HEK293 (cell line): ENCODE measurements around the gene CDK19.
"Not testable (repeated sequence)": the region's sequence is repeated elsewhere in the genome, so short reads cannot be mapped to it uniquely, and the experiment has no call there.

Source experiments
- CTCF ChIA-PET: fragments of 350-600 bp; formaldehyde crosslinking; extraction: SDS; loops from one replicate; lab custom pipeline; 2021; ENCODE audit warnings: antibody characterized with exemption; lab: Yijun Ruan, JAX
- POLR2A ChIA-PET: fragments of 300-600 bp; formaldehyde crosslinking; extraction: SDS; loops from one replicate; lab custom pipeline; 2020; ENCODE audit warnings: antibody characterized with exemption, inconsistent platforms; lab: Yijun Ruan, JAX
- H3K27ac ChIP-seq: fragments of 200-500 bp; sonication (Bioruptor generic); 2 replicates; pipeline ENCODE4 v1.5.1; 2014; ENCODE audit warnings: low read depth, low read length, control low read depth, inconsistent platforms; ENCODE audit errors: extremely low read depth
- H3K36me3 ChIP-seq, 2 experiments: fragments of 200-500 bp in 1 of 2; sonication (Bioruptor generic) in 1 of 2; 1 replicate in 1 of 2; 2 replicates in 1 of 2; pipeline ENCODE4 v1.5.1; 2014 to 2017; ENCODE audit warnings: inconsistent platforms in 2 of 2, low read length in 2 of 2; ENCODE audit not compliant: control insufficient read depth in 2 of 2, insufficient read depth in 1 of 2
- H3K4me1 ChIP-seq: fragments of 200-500 bp; sonication (Bioruptor generic); 2 replicates; pipeline ENCODE4 v1.5.1; 2014; ENCODE audit warnings: mild to moderate bottlenecking, low read length, inconsistent platforms; ENCODE audit not compliant: control insufficient read depth, insufficient read depth
- H3K4me3 ChIP-seq: 2 replicates; pipeline ENCODE4 v1.5.1; 2011; ENCODE audit warnings: low read depth, mild to moderate bottlenecking, control low read depth, low read length, moderate library complexity
- H3K9me3 ChIP-seq: fragments of 200-500 bp; sonication (Bioruptor generic); 2 replicates; pipeline ENCODE4 v1.5.1; 2014; ENCODE audit warnings: low read depth, low read length, inconsistent platforms; ENCODE audit not compliant: control insufficient read depth, insufficient read depth
- GLI4 ChIP-seq: fragments of 450-650 bp; formaldehyde crosslinking; IDR thresholded peaks from 2 replicates; pipeline ENCODE4 v1.5.1; 2016; ENCODE audit warnings: missing biosample characterization, missing genetic modification characterization
- KLF7 ChIP-seq: fragments of 450-650 bp; formaldehyde crosslinking; IDR thresholded peaks from 2 replicates; pipeline ENCODE4 v1.5.1; 2016; ENCODE audit warnings: missing biosample characterization, missing genetic modification characterization, borderline replicate concordance
- OVOL3 ChIP-seq: fragments of 450-650 bp; formaldehyde crosslinking; IDR thresholded peaks from 2 replicates; pipeline ENCODE4 v1.5.1; 2016; ENCODE audit warnings: missing biosample characterization, missing genetic modification characterization
- ZNF157 ChIP-seq: fragments of 450-650 bp; formaldehyde crosslinking; IDR thresholded peaks from 2 replicates; pipeline ENCODE4 v1.5.1; 2016; ENCODE audit warnings: missing biosample characterization, missing genetic modification characterization
- ZNF19 ChIP-seq: fragments of 450-650 bp; formaldehyde crosslinking; IDR thresholded peaks from 2 replicates; pipeline ENCODE4; 2016; ENCODE audit warnings: missing biosample characterization, missing genetic modification characterization, low read depth
- ZNF223 ChIP-seq: fragments of 450-650 bp; formaldehyde crosslinking; IDR thresholded peaks from 2 replicates; pipeline ENCODE4 v1.5.1; 2016; ENCODE audit warnings: missing biosample characterization, missing genetic modification characterization
- ZNF23 ChIP-seq: fragments of 450-650 bp; formaldehyde crosslinking; IDR thresholded peaks from 2 replicates; pipeline ENCODE4 v1.5.1; 2016; ENCODE audit warnings: missing biosample characterization, missing genetic modification characterization, borderline replicate concordance
- ZNF239 ChIP-seq: fragments of 450-650 bp; formaldehyde crosslinking; IDR thresholded peaks from 2 replicates; pipeline ENCODE4 v1.5.1; 2016; ENCODE audit warnings: missing biosample characterization, missing genetic modification characterization
- ZNF416 ChIP-seq: fragments of 450-650 bp; formaldehyde crosslinking; IDR thresholded peaks from 2 replicates; pipeline ENCODE4 v1.5.1; 2016; ENCODE audit warnings: missing biosample characterization, missing genetic modification characterization
- ZNF501 ChIP-seq: fragments of 450-650 bp; formaldehyde crosslinking; IDR thresholded peaks from 2 replicates; pipeline ENCODE4 v1.5.1; 2016; ENCODE audit warnings: missing biosample characterization, missing genetic modification characterization
- ZSCAN30 ChIP-seq: fragments of 450-650 bp; IDR thresholded peaks from 2 replicates; pipeline ENCODE4 v1.5.1; 2018; ENCODE audit warnings: missing biosample characterization, mild to moderate bottlenecking, missing genetic modification characterization, moderate library complexity
- TF ChIP-seq, protein P1 (sequence below): fragments of 450-650 bp; formaldehyde crosslinking; IDR thresholded peaks from 2 replicates; pipeline ENCODE4 v1.5.1; 2016; ENCODE audit warnings: missing biosample characterization, missing genetic modification characterization
- TF ChIP-seq, protein P2 (sequence below): fragments of 450-650 bp; formaldehyde crosslinking; IDR thresholded peaks from 2 replicates; pipeline ENCODE4 v1.5.1; 2016; ENCODE audit warnings: missing biosample characterization, missing genetic modification characterization
- TF ChIP-seq, protein P3 (sequence below): fragments of 450-650 bp; formaldehyde crosslinking; IDR thresholded peaks from 2 replicates; pipeline ENCODE4 v1.5.1; 2017; ENCODE audit warnings: missing biosample characterization, missing genetic modification characterization
- TF ChIP-seq, protein P4 (sequence below): sonication (generic); formaldehyde crosslinking; IDR thresholded peaks from 2 replicates; pipeline ENCODE4 v1.8.1; 2022; ENCODE audit warnings: mild to moderate bottlenecking, moderate library complexity, missing genetic modification reagents

Gene CDK19

DNA sequence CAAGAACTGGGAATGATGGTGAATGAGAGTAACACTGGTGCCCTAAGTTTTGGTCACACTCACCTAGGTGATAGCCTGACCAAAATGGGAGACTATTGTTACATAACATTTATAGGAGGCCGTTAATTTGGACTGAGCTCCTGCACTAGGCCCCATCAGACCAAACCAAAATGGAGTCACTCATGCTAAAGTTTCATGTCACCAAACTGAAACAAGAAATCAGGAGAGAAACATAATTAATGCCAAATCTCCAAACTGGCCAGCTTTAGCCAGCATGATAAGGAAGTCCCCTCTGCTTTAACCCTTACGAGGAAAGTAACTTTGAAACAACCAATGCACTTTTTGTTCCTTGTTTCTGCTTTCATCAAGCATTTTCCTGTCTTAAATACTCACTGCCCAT, 227.9 kb downstream of the CDK19 start:
- Histone ChIP-seq H3K36me3 (no peaks in the 10 kb centered on the region), H3K9me3 (no peaks in the 10 kb centered on the region), H3K27ac (no peak overlapping the region), H3K4me1 (no peaks in the 10 kb centered on the region), H3K4me3 (no peak overlapping the region)
- TF ChIP-seq, protein P1, sequence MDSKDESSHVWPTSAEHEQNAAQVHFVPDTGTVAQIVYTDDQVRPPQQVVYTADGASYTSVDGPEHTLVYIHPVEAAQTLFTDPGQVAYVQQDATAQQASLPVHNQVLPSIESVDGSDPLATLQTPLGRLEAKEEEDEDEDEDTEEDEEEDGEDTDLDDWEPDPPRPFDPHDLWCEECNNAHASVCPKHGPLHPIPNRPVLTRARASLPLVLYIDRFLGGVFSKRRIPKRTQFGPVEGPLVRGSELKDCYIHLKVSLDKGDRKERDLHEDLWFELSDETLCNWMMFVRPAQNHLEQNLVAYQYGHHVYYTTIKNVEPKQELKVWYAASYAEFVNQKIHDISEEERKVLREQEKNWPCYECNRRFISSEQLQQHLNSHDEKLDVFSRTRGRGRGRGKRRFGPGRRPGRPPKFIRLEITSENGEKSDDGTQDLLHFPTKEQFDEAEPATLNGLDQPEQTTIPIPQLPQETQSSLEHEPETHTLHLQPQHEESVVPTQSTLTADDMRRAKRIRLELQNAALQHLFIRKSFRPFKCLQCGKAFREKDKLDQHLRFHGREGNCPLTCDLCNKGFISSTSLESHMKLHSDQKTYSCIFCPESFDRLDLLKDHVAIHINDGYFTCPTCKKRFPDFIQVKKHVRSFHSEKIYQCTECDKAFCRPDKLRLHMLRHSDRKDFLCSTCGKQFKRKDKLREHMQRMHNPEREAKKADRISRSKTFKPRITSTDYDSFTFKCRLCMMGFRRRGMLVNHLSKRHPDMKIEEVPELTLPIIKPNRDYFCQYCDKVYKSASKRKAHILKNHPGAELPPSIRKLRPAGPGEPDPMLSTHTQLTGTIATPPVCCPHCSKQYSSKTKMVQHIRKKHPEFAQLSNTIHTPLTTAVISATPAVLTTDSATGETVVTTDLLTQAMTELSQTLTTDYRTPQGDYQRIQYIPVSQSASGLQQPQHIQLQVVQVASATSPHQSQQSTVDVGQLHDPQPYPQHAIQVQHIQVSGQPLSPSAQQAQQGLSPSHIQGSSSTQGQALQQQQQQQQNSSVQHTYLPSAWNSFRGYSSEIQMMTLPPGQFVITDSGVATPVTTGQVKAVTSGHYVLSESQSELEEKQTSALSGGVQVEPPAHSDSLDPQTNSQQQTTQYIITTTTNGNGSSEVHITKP (tag by site-specific recombination) = no peak
- no peak for TF ChIP-seq OVOL3 (tag by site-specific recombination)
- TF ChIP-seq, protein P2, sequence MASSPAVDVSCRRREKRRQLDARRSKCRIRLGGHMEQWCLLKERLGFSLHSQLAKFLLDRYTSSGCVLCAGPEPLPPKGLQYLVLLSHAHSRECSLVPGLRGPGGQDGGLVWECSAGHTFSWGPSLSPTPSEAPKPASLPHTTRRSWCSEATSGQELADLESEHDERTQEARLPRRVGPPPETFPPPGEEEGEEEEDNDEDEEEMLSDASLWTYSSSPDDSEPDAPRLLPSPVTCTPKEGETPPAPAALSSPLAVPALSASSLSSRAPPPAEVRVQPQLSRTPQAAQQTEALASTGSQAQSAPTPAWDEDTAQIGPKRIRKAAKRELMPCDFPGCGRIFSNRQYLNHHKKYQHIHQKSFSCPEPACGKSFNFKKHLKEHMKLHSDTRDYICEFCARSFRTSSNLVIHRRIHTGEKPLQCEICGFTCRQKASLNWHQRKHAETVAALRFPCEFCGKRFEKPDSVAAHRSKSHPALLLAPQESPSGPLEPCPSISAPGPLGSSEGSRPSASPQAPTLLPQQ (tag by site-specific recombination) = no peak
- ChIA-PET CTCF (interaction anchor here (0.6 to 0.7 kb wide), 3 partner anchors 16 to 189 kb away, joined by 3 read pairs; no protein-coding TSS in a partner anchor), POLR2A (interaction anchor here (1.2 kb wide), 1 partner anchor 287 kb away, joined by 4 read pairs; the partner anchor contains the start of gene AMD1)

DNA sequence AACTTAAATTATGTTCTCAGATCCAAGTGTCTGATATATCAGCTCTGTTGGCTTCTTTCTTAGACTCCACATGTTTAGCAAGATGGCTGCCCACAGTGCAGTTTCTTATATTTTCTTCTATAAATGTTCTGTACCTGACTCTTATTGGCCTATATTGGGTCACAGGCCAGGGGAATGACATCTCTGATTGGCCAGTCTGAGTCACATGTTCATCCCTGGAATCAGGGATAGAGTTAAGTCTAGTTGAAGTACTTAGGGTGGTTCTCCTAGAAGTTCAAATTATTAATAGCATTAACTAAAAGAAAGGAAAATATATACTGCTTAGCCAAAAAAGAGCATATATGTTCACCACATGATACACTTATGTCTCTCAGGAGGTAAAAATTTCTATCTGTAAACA, 233.6 kb downstream of the CDK19 start:
- ChIA-PET CTCF (interaction anchor here (1.6 kb wide), 1 partner anchor 368 kb away, joined by 3 read pairs; no protein-coding TSS in a partner anchor), POLR2A (no interaction called here)
- no peak for TF ChIP-seq ZNF157 (tag by site-specific recombination)
- TF ChIP-seq, protein P3, sequence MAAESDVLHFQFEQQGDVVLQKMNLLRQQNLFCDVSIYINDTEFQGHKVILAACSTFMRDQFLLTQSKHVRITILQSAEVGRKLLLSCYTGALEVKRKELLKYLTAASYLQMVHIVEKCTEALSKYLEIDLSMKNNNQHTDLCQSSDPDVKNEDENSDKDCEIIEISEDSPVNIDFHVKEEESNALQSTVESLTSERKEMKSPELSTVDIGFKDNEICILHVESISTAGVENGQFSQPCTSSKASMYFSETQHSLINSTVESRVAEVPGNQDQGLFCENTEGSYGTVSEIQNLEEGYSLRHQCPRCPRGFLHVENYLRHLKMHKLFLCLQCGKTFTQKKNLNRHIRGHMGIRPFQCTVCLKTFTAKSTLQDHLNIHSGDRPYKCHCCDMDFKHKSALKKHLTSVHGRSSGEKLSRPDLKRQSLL (tag by site-specific recombination) = no peak
- Histone ChIP-seq H3K9me3 (no peaks in the 10 kb centered on the region), H3K27ac (no peak overlapping the region), H3K4me1 (no peaks in the 10 kb centered on the region), H3K36me3 (no peaks in the 10 kb centered on the region), H3K4me3 (no peak overlapping the region)

DNA sequence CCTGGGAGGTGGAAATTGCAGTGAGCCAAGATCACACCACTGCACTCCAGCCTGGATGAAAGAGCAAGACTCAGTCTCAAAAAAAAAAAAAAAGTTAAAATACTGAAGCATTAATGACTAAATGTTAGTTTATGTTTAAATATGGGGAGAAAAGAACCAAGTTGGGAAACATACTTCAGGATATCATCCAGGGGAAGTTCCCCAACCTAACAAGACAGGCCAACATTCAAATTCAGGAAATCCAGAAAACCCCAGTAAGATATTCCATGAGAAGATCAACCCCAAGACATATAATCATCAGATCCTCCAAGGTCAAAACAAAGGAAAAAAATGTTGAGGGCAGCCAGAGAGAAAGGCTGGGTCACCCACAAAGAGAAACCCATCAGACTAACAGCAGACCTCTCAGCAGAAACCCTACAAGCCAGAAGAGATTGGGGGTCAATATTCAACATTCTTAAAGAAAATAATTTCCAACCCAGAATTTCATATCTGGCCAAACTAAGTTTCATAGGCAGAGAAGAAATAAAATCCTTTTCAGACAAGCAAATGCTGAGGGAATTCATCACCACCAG, 237.6 kb downstream of the CDK19 start:
- H3K4me3 ChIP-seq, H3K4me1 ChIP-seq, CTCF ChIA-PET, H3K27ac ChIP-seq, H3K36me3 ChIP-seq, POLR2A ChIA-PET, H3K9me3 ChIP-seq: not testable (repeated sequence)

DNA sequence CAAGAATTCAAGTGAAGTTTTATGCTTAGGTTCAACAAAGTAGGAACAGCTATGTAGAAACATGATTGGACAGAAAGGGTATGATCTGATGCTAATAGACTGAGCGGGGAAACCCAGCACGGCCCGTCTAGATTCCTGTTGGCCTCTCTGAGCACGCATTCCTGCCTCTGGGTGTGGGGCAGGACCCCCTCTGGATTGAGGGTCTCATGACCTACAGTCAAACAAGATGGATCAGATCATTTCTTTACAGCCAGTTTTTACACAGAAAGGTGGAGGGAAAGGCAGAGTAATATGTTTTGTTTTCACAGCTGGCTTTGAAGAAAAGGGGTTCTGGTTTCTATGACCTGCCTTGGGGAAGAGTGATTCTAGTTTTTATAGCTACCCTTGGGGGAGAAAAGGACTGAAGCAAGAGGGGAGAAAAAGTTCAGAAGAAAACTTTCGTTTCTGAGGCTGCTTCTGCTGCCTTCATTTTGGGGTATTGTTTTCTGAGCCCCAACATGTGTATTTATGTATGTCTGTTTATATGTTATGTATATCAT, 239.3 kb downstream of the CDK19 start:
- no peak overlapping the region for H3K4me3 ChIP-seq
- ChIA-PET POLR2A (no interaction called here), CTCF (interaction anchor here (0.6 to 1.0 kb wide), 2 partner anchors 104 to 373 kb away, joined by 3 read pairs; no protein-coding TSS in a partner anchor)
- H3K36me3 ChIP-seq = no peaks in the 10 kb centered on the region
- no peaks in the 10 kb centered on the region for H3K9me3 ChIP-seq
- TF ChIP-seq ZNF223 (tag by site-specific recombination) (no peak), ZNF239 (no peak), ZNF501 (tag by site-specific recombination) (no peak), ZNF23 (tag by site-specific recombination) (no peak), ZSCAN30 (tag by site-specific recombination) (no peak), GLI4 (no peak), ZNF19 (tag by site-specific recombination) (no peak), KLF7 (tag by site-specific recombination) (no peak), ZNF416 (tag by site-specific recombination) (no peak)
- TF ChIP-seq, protein P4, sequence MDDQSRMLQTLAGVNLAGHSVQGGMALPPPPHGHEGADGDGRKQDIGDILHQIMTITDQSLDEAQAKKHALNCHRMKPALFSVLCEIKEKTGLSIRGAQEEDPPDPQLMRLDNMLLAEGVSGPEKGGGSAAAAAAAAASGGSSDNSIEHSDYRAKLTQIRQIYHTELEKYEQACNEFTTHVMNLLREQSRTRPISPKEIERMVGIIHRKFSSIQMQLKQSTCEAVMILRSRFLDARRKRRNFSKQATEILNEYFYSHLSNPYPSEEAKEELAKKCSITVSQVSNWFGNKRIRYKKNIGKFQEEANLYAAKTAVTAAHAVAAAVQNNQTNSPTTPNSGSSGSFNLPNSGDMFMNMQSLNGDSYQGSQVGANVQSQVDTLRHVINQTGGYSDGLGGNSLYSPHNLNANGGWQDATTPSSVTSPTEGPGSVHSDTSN (CRISPR knock-in tag) = no peak
- H3K4me1 ChIP-seq = no peaks in the 10 kb centered on the region
- H3K27ac ChIP-seq = no peak overlapping the region
